ENCODE results near the gene TBC1D22B. TPM values are rescaled to one million over a fixed set of nuclear protein-coding genes. Genes with fewer than 3 reads are reported as not detected.

The TBC1D22B gene
- polyA plus RNA-seq, 2 of the 4 experiments (the other 2 are of a cell fraction) = 5.7 to 6.4 TPM

DNA sequence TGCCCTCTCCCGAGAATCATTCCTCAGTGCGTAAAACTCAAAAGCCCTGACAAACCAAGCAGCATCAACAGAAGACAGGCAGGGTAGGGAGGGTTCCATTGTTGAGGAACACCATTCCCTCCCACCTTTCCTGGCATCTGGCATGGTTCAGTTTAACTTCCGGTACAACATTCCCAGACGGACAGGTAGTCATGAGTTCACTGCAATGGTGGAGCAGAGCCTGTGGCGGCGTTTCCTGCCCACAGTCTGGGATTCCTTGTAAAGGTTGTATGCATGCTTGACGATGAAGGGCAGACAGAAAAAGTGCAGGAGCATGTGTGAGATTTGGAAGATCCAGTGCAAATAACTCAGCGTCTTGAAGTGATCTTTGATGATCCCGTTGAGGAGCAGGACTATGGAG, 45.3 kb upstream of the TBC1D22B start:
- TF ChIP-seq, protein P1, sequence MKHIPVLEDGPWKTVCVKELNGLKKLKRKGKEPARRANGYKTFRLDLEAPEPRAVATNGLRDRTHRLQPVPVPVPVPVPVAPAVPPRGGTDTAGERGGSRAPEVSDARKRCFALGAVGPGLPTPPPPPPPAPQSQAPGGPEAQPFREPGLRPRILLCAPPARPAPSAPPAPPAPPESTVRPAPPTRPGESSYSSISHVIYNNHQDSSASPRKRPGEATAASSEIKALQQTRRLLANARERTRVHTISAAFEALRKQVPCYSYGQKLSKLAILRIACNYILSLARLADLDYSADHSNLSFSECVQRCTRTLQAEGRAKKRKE (CRISPR knock-in tag; IDR thresholded peaks at IDR 0.05; ENCODE audit: low read depth) = no peak
- TF ChIP-seq EHMT2 (IDR thresholded peaks at IDR 0.05; ENCODE audit: low read depth) (no peak), TP53 (CRISPR knock-in tag; IDR thresholded peaks at IDR 0.05) (no peak), HOXA7 (CRISPR knock-in tag; IDR thresholded peaks at IDR 0.05) (no peak), ZNF302 (CRISPR knock-in tag; IDR thresholded peaks at IDR 0.05) (no peak), KDM5A (IDR thresholded peaks at IDR 0.05) (no peak), SMC3 (IDR thresholded peaks at IDR 0.05) (no peak), RFX5 (IDR thresholded peaks at IDR 0.05) (no peak), RNF2 (IDR thresholded peaks at IDR 0.05; ENCODE audit: borderline replicate concordance, low read depth) (no peak), MAZ (IDR thresholded peaks at IDR 0.05; ENCODE audit: borderline replicate concordance, low read depth, low read length) (no peak), MAFK (IDR thresholded peaks at IDR 0.05; ENCODE audit: partially characterized antibody) (no peak), MYC (IDR thresholded peaks at IDR 0.05; ENCODE audit: borderline replicate concordance, low read length) (no peak), POLR2AphosphoS2 (conservative IDR thresholded peaks at IDR 0.05; ENCODE audit: low read length) (no peak), BHLHE40 (IDR thresholded peaks at IDR 0.05; ENCODE audit: low read depth, low read length) (no peak), CHD4 (IDR thresholded peaks at IDR 0.05; ENCODE audit: borderline replicate concordance) (no peak)
- TF ChIP-seq, protein P2, sequence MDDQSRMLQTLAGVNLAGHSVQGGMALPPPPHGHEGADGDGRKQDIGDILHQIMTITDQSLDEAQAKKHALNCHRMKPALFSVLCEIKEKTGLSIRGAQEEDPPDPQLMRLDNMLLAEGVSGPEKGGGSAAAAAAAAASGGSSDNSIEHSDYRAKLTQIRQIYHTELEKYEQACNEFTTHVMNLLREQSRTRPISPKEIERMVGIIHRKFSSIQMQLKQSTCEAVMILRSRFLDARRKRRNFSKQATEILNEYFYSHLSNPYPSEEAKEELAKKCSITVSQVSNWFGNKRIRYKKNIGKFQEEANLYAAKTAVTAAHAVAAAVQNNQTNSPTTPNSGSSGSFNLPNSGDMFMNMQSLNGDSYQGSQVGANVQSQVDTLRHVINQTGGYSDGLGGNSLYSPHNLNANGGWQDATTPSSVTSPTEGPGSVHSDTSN (IDR thresholded peaks at IDR 0.05) = no peak
- TF ChIP-seq, protein P3, sequence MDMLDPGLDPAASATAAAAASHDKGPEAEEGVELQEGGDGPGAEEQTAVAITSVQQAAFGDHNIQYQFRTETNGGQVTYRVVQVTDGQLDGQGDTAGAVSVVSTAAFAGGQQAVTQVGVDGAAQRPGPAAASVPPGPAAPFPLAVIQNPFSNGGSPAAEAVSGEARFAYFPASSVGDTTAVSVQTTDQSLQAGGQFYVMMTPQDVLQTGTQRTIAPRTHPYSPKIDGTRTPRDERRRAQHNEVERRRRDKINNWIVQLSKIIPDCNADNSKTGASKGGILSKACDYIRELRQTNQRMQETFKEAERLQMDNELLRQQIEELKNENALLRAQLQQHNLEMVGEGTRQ (IDR thresholded peaks at IDR 0.05) = no peak
- TF ChIP-seq, protein P4, sequence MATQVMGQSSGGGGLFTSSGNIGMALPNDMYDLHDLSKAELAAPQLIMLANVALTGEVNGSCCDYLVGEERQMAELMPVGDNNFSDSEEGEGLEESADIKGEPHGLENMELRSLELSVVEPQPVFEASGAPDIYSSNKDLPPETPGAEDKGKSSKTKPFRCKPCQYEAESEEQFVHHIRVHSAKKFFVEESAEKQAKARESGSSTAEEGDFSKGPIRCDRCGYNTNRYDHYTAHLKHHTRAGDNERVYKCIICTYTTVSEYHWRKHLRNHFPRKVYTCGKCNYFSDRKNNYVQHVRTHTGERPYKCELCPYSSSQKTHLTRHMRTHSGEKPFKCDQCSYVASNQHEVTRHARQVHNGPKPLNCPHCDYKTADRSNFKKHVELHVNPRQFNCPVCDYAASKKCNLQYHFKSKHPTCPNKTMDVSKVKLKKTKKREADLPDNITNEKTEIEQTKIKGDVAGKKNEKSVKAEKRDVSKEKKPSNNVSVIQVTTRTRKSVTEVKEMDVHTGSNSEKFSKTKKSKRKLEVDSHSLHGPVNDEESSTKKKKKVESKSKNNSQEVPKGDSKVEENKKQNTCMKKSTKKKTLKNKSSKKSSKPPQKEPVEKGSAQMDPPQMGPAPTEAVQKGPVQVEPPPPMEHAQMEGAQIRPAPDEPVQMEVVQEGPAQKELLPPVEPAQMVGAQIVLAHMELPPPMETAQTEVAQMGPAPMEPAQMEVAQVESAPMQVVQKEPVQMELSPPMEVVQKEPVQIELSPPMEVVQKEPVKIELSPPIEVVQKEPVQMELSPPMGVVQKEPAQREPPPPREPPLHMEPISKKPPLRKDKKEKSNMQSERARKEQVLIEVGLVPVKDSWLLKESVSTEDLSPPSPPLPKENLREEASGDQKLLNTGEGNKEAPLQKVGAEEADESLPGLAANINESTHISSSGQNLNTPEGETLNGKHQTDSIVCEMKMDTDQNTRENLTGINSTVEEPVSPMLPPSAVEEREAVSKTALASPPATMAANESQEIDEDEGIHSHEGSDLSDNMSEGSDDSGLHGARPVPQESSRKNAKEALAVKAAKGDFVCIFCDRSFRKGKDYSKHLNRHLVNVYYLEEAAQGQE (IDR thresholded peaks at IDR 0.05) = no peak
- TF ChIP-seq, protein P5, sequence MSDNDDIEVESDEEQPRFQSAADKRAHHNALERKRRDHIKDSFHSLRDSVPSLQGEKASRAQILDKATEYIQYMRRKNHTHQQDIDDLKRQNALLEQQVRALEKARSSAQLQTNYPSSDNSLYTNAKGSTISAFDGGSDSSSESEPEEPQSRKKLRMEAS (IDR thresholded peaks at IDR 0.05) = no peak
- POLR2A ChIA-PET = no interaction called here
- WGBS (ENCODE audit: missing lambda C conversion rate) = 88% methylated on average over 9 of the region's 9 CpGs
- CTCF ChIA-PET = interaction anchor here (1.3 to 25.6 kb wide), 6 partner anchors 11 to 446 kb away, joined by 4 to 546 read pairs (median 8); no protein-coding TSS in a partner anchor
- ATAC-seq (no peak), DNase-seq (ENCODE audit: low read depth in 1 of 2, low spot score in 1 of 2) (no peak), FAIRE-seq (no peak)
- Histone ChIP-seq H3K4me2 (no peak overlapping the region), H3K4me1 (0 out of 3 replicates have a peak, but pooled peaks cover 4% of the 10 kb centered on the region), H3K9me3 (no peaks in the 10 kb centered on the region), H3K27ac (no peak overlapping the region), H3K4me3 (no peak overlapping the region)

DNA sequence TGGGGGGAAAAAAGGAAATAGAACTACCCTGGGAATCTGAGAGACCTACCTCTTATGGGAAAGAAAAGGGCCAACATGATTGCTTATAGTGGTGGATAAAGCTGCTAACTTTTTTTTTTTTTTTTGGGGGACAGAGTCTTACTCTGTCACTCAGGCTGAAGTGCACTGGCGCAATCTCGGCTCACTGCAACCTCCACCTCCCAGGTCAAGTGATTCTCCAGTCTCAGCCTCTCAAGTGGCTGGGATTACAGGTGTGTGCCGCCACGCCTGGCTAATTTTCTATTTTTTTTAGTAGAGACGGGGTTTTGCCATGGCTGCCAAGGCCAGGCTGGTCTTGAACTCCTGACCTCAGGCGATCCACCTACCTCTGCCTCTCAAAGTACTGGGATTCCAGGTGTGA, 39.5 kb upstream of the TBC1D22B start:
- ChIA-PET CTCF (interaction anchor here (25.6 kb wide), 1 partner anchor 195 kb away, joined by 546 read pairs; no protein-coding TSS in a partner anchor), POLR2A (no interaction called here)
- Histone ChIP-seq H3K4me3 (no peak overlapping the region), H3K4me2 (no peak overlapping the region), H3K4me1 (peaks cover 8% of the 10 kb centered on the region; the same call in 2 of the 3 replicates), H3K9me3 (no peaks in the 10 kb centered on the region), H3K27ac (no peak overlapping the region)
- 92% methylated on average over 6 of the region's 6 CpGs for WGBS (ENCODE audit: missing lambda C conversion rate)
- FAIRE-seq = no peak
- DNase-seq (ENCODE audit: low read depth in 1 of 2, low spot score in 1 of 2) = no peak
- ATAC-seq = no peak
- no peak for TF ChIP-seq NR3C1 (IDR thresholded peaks at IDR 0.05)
- no peak for TF ChIP-seq POLR2AphosphoS2 (conservative IDR thresholded peaks at IDR 0.05; ENCODE audit: low read length)
- no peak for TF ChIP-seq ZSCAN20 (CRISPR knock-in tag; IDR thresholded peaks at IDR 0.05)
- no peak for TF ChIP-seq CHD2 (IDR thresholded peaks at IDR 0.05; ENCODE audit: low read length, partially characterized antibody)
- TF ChIP-seq, protein P6, sequence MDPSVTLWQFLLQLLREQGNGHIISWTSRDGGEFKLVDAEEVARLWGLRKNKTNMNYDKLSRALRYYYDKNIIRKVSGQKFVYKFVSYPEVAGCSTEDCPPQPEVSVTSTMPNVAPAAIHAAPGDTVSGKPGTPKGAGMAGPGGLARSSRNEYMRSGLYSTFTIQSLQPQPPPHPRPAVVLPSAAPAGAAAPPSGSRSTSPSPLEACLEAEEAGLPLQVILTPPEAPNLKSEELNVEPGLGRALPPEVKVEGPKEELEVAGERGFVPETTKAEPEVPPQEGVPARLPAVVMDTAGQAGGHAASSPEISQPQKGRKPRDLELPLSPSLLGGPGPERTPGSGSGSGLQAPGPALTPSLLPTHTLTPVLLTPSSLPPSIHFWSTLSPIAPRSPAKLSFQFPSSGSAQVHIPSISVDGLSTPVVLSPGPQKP (IDR thresholded peaks at IDR 0.05; ENCODE audit: low read depth, low read length) = no peak
- TF ChIP-seq RCOR1 (IDR thresholded peaks at IDR 0.05; ENCODE audit: low read depth, low read length) = no peak
- TF ChIP-seq ZNF302 (CRISPR knock-in tag; IDR thresholded peaks at IDR 0.05) = no peak
- no peak for TF ChIP-seq RNF2 (IDR thresholded peaks at IDR 0.05; ENCODE audit: borderline replicate concordance, low read depth)
- TF ChIP-seq EHMT2 (IDR thresholded peaks at IDR 0.05; ENCODE audit: low read depth) = no peak
- TF ChIP-seq, protein P4 (IDR thresholded peaks at IDR 0.05) = no peak
- TF ChIP-seq TP53 (CRISPR knock-in tag; IDR thresholded peaks at IDR 0.05) = no peak
- TF ChIP-seq CEBPB (IDR thresholded peaks at IDR 0.05) = no peak
- no peak for TF ChIP-seq CHD4 (IDR thresholded peaks at IDR 0.05; ENCODE audit: borderline replicate concordance)
